ENCODE results near the gene HS3ST4.
"Not testable (repeated sequence)": the region's sequence is repeated elsewhere in the genome, so short reads cannot be mapped to it uniquely, and the experiment has no call there.

The HS3ST4 gene

DNA sequence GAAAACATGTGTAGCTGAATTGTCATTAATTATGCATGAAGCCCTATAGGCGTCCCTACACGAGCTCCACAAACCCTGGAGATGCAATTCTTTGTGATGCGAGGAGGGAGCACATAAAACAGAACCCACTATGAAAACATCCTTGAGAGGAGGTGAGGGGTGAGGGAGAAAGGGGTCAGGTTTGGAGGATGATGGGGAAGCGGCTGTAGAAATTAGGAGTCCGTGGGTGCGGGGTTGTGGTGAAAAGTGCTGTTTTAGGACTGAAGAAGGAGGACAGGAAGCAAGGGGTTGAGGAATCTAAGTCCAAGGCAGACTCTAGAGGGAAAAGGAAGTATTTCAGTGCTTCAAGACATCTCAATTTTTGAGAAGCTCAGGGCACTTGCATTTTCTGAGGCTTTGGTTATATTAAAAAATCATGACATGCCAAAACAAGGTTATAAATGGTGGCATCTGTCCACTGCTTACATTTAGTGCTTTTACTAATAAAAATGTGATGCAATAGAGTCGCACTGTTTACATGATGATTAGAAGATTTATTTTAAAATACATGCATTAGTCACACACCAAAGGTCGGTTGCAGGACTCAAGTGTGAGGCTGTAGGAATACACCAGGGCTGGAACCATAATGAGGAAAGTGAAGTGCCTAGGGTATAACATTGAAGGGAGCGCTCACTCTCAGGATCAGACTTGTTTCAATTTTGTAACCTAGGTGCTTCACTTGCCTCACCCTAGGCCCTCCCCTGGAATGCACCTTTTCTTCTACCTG, 379.5 kb downstream of the HS3ST4 start:
- Mint-ChIP-seq H3K4me1 (no peaks in the 10 kb centered on the region), H3K4me3 (no peak overlapping the region)

DNA sequence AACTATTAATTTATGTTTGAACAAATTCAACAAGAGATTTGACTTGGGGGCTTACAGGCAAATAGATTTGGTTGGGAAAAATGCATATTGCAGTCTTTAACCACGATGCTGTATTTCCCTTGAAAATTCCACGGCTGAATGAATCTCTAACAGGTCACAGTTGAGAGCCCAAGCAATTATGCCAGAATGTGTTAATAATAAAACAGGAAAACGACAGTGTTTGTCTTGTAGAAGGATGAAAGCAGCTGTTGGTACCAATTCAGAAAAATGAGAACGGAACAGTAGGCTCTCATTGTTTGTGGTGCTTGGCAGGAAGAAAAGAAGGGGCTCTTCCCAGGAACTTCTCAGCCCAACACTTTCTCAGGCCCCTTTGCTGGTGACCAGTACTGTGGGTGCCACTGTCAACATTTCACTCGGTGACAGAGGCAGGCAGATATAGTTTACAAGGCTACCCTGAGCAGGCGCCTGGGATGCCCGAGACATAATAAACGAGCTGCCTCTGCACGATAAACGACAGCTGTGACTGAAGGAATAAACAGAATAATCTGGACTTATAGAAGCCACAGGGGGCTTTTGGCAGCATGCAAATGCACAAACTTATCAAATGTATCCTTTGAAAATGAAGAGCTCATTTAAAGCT, 387.1 kb downstream of the HS3ST4 start:
- H3K4me1 Mint-ChIP-seq: no peaks in the 10 kb centered on the region
- no peak overlapping the region for H3K27ac Mint-ChIP-seq
- H3K27me3 Mint-ChIP-seq: peaks cover 2% of the 10 kb centered on the region
- H3K9me3 Mint-ChIP-seq: no peaks in the 10 kb centered on the region
- no peak for DNase-seq
- H3K36me3 Mint-ChIP-seq (ENCODE audit: low read depth): no peaks in the 10 kb centered on the region
- no peak for ATAC-seq
- no peak overlapping the region for H3K4me3 Mint-ChIP-seq

More for the DNA sequence above, 379.5 kb downstream of the HS3ST4 start:
- H3K27me3 Mint-ChIP-seq: no peaks in the 10 kb centered on the region
- ATAC-seq: no peak
- no peaks in the 10 kb centered on the region for H3K9me3 Mint-ChIP-seq
- no peak overlapping the region for H3K27ac Mint-ChIP-seq
- no peaks in the 10 kb centered on the region for H3K36me3 Mint-ChIP-seq (ENCODE audit: low read depth)
- no peak for DNase-seq

DNA sequence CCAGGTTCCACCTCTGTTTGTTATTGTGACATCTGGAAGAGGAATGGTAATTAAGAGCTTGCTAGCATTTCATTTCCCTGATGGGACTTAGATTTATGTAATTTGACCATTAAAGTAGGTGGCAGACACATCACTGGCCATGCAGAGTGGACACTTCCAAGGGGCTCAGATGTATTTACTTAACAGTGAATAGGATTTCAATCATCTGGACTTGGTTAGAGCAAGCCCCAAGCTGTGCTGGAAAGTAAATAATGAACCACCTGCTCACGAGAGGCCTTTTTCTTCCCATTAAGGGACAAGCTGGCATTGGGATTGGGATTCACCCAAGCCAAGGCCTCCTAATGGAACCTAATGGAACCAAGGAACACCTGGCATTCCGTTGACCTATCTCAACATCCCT, 395.3 kb downstream of the HS3ST4 start:
- Mint-ChIP-seq H3K9me3 (no peaks in the 10 kb centered on the region), H3K27ac (no peak overlapping the region), H3K4me3 (no peak overlapping the region), H3K27me3 (no peaks in the 10 kb centered on the region), H3K36me3 (ENCODE audit: low read depth) (no peaks in the 10 kb centered on the region), H3K4me1 (no peaks in the 10 kb centered on the region)
- no peak for DNase-seq
- ATAC-seq: no peak

DNA sequence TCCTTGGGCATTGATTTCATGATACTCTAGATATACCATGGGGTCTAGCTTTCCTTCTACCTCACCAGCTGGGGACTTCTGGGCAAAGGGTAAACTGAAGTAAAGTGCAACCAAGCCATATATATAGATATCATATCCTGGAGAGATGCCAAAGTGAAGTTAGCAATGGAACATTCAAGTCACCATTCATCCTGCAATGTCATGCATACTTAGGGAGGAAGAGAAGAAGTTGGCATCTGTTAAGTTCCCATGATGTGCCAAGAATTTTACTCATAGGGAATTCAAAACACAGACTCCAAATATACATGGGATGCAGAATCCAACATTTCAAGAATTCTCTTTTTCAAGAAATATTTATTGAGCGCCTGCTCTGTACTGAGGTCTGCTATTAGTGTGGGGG, 399.8 kb downstream of the HS3ST4 start:
- no peak overlapping the region for H3K4me3 Mint-ChIP-seq
- ATAC-seq (no peak), DNase-seq (no peak)
- peaks cover 5% of the 10 kb centered on the region for H3K9me3 Mint-ChIP-seq
- H3K27me3 Mint-ChIP-seq: peaks cover 3% of the 10 kb centered on the region
- H3K36me3 Mint-ChIP-seq (ENCODE audit: low read depth): no peaks in the 10 kb centered on the region
- H3K27ac Mint-ChIP-seq: no peak overlapping the region
- no peaks in the 10 kb centered on the region for H3K4me1 Mint-ChIP-seq

DNA sequence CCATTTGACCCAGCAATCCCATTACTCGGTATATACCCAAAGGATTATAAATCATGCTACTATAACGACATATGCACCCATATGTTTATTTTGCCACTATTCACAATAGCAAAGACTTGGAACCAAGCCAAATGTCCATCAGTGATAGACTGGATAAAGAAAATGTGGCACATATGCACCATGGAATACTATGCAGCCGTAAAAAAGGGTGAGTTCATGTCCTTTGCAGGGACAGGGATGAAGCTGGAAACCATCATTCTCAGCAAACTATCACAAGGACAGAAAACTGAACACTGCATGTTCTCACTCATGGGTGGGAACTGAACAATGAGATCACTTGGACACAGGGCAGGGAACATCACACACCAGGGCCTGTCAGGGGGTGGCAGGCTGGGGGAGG, 406.4 kb downstream of the HS3ST4 start:
- H3K27me3 Mint-ChIP-seq; H3K27ac Mint-ChIP-seq; H3K4me1 Mint-ChIP-seq; H3K4me3 Mint-ChIP-seq; H3K36me3 Mint-ChIP-seq (ENCODE audit: low read depth); DNase-seq; ATAC-seq; H3K9me3 Mint-ChIP-seq: not testable (repeated sequence)

DNA sequence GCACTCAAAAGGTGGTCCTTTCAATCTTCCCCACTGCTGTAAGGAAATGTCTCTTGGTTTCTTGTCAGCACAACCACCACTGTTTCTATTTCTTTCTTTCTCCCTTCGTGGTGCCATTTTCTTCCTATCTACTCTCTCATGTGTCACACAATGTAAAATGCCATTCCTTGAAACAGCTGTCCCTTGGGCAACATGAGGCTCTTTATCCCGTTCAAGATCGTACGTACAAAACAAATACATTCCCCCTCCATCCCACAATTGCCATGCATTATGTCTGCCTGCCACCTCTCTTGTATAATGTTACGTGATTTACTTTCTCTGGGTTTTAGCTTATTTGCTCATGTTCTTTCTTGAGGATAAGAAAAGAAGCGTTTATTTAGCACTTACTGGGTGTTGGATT, 410.6 kb downstream of the HS3ST4 start:
- DNase-seq (no peak), ATAC-seq (no peak)
- Mint-ChIP-seq H3K27ac (no peak overlapping the region), H3K9me3 (peaks cover 2% of the 10 kb centered on the region), H3K4me1 (no peaks in the 10 kb centered on the region), H3K27me3 (peaks cover 2% of the 10 kb centered on the region), H3K36me3 (ENCODE audit: low read depth) (no peaks in the 10 kb centered on the region), H3K4me3 (no peak overlapping the region)

DNA sequence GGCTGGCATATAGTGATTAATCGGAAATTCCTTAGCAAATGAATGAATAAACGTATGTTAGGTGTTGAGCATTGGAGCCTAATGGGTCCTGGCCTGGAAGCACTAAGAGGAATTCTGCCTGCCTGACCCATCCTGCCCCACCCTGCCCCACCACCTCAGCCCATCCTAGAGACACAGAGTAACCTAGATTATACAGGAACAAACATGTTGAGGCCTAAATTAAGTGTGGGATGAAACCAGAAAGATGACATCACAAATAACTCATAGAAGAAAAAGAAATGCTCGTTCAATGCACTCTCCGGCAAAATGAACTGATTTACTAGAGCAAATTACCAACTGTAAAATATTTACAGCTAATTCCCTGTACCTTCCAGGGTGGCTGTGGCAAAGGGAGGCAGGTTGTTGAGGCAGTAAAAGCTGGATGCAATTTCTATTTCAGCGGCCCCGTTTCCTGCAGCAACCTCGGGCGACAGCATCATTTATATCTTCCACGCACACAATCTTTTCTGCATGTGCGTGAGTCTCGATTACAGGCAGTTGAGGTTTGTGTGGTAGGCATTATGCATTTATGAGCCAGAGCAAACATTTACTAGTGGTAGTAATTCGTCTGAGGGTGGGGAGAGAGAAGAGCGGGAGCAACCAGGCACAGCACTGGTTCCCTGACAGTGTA, 417.2 kb downstream of the HS3ST4 start:
- ATAC-seq (no peak), DNase-seq (no peak)
- Mint-ChIP-seq H3K4me1 (no peaks in the 10 kb centered on the region), H3K9me3 (no peaks in the 10 kb centered on the region), H3K4me3 (no peak overlapping the region), H3K27ac (no peak overlapping the region), H3K36me3 (ENCODE audit: low read depth) (no peaks in the 10 kb centered on the region), H3K27me3 (peaks cover 6% of the 10 kb centered on the region)

DNA sequence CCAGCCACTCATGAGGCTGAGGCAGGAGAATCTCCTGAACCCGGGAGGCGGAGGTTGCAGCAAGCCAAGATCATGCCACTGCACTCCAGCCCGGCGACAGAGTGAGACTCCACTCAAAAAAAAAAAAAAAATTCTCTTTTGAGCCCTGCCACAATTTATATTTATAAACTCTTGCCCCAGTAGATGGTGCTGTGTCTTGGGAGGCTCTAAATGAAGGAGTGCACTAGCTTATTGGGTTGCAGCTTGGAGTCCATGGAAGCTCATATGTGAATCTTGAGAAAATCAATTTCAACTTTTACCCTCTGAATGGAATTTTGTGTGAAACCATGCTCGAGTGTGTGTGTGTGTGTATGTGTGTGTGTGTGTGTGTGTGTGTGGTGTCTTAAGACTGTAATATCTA, 420.1 kb downstream of the HS3ST4 start:
- ATAC-seq (no peak), DNase-seq (no peak)
- H3K36me3 Mint-ChIP-seq (ENCODE audit: low read depth): no peaks in the 10 kb centered on the region
- H3K9me3 Mint-ChIP-seq: no peaks in the 10 kb centered on the region
- no peak overlapping the region for H3K4me3 Mint-ChIP-seq
- peaks cover 4% of the 10 kb centered on the region for H3K27me3 Mint-ChIP-seq
- H3K27ac Mint-ChIP-seq: no peak overlapping the region
- no peaks in the 10 kb centered on the region for H3K4me1 Mint-ChIP-seq

DNA sequence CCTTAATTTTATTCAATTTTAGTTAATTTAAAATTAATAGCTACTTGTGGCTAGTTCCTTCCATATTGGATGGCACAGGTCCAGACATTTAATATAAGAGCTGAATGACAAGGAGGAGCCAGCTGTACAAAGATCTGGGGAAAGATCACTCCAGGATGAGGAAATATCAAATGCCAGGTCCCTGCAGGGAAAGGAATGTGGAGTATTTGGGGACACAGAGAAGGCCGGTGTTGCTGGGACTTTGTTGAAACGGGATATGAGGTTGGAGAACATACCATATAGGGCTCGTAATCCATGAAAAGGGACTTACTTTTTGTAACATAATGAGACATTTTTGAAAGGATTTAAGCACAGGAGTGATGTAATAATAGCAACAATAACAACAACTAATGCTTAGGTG, 426.8 kb downstream of the HS3ST4 start:
- H3K4me3 Mint-ChIP-seq: no peak overlapping the region
- no peak for DNase-seq
- H3K27me3 Mint-ChIP-seq: peaks cover 2% of the 10 kb centered on the region
- H3K27ac Mint-ChIP-seq: no peak overlapping the region
- no peaks in the 10 kb centered on the region for H3K36me3 Mint-ChIP-seq (ENCODE audit: low read depth)
- no peaks in the 10 kb centered on the region for H3K9me3 Mint-ChIP-seq
- H3K4me1 Mint-ChIP-seq: no peaks in the 10 kb centered on the region
- ATAC-seq: no peak

DNA sequence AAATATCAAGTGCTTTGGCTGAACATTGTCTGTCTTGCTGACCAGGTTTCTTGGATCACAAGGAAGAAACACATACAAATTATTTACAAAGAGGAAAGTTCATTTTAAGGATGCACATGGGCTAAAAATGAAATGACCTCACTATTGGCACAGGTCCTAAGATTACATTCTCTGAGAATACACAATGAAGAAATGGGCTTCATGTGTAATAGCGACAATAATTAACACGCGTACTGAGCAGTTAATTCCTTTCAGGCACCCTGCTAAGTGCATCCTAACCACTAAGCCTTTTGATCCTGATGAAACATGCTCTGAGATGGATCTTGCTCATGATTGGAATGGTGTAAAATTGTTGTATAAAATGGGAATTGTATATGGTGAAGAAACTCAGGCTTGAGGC, 429.0 kb downstream of the HS3ST4 start:
- Mint-ChIP-seq H3K27ac (no peak overlapping the region), H3K27me3 (peaks cover 2% of the 10 kb centered on the region)

DNA sequence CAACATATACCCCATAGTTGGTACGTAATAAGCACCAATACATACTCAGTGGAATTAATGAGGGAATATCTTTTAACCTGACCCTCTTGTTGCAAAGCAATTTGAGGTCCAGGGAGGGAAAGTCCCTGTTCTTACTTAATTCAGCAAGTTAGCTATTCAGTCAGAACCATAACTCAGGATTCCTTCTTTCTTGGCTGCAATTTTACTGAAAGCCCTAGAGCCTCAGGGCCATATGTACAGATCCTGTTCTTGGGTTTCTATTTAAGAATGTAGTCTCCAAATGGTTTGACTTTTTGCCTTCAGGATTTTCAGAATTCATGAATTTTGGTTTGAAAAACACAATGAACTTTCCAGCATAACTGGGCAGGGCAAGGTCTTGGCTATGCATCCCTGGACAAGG, 436.5 kb downstream of the HS3ST4 start:
- Mint-ChIP-seq H3K27ac (no peak overlapping the region), H3K4me1 (no peaks in the 10 kb centered on the region), H3K9me3 (no peaks in the 10 kb centered on the region), H3K36me3 (ENCODE audit: low read depth) (no peaks in the 10 kb centered on the region), H3K4me3 (no peak overlapping the region), H3K27me3 (peaks cover 7% of the 10 kb centered on the region)
- ATAC-seq: no peak
- no peak for DNase-seq

More for the DNA sequence above, 429.0 kb downstream of the HS3ST4 start:
- Mint-ChIP-seq H3K36me3 (ENCODE audit: low read depth) (no peaks in the 10 kb centered on the region), H3K4me3 (no peak overlapping the region), H3K4me1 (no peaks in the 10 kb centered on the region), H3K9me3 (no peaks in the 10 kb centered on the region)
- ATAC-seq (no peak), DNase-seq (no peak)

DNA sequence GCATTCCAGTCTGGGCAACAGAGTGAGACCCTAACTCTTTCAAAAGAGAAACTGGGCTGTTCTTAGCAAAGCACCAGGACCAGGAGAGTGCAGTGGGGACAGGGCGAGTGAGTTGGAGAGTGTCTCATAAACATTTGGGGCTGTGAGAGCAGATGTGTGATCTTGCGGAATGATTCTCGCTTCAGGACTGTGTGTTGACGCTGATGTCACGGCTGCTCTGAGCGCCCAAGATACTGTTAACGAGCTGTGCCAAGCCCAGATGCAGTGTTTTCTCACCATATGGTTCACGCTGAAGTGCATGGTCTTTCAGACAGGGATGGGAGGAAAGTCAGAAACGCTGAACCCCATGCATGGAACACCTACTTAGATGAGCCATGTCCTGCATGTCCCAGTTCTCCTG, 438.2 kb downstream of the HS3ST4 start:
- H3K36me3 Mint-ChIP-seq (ENCODE audit: low read depth): no peaks in the 10 kb centered on the region
- no peak for ATAC-seq
- peaks cover 7% of the 10 kb centered on the region for H3K27me3 Mint-ChIP-seq
- no peaks in the 10 kb centered on the region for H3K4me1 Mint-ChIP-seq
- H3K4me3 Mint-ChIP-seq: no peak overlapping the region
- H3K27ac Mint-ChIP-seq: no peak overlapping the region
- DNase-seq: no peak
- no peaks in the 10 kb centered on the region for H3K9me3 Mint-ChIP-seq

DNA sequence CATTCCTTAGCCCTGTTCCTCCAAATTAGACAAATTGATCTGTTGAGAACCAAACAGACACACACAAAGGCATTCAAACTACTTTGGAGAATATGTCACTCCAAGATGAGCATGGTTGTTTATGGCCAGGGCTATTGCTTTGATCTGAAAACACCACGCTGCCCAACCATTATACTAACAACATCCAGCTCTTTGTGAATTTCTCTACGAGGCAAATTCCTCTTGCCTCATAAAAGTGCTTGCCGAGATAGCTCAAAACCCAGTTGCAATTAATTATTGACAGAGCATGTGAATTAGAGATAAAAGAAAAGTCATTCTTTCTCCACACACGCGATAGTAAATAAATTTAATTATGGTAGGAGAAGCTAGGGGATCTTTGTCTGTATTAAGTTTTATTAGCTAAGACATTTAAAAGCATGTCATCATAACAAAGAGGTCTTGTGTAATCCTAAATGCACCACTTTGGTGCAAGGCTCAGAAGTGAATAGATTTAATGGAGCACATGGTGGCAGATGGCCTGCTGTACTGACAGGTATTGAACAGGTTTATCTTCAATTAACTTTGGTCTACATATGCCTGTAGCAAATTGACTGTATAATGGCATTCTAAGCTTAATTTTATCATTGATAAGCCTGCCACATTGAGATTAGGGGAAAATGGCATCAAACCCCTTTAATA, 441.8 kb downstream of the HS3ST4 start:
- no peaks in the 10 kb centered on the region for H3K9me3 Mint-ChIP-seq
- ATAC-seq: no peak
- no peaks in the 10 kb centered on the region for H3K4me1 Mint-ChIP-seq
- H3K27me3 Mint-ChIP-seq: peaks cover 2% of the 10 kb centered on the region
- H3K36me3 Mint-ChIP-seq (ENCODE audit: low read depth): no peaks in the 10 kb centered on the region
- no peak overlapping the region for H3K27ac Mint-ChIP-seq
- no peak overlapping the region for H3K4me3 Mint-ChIP-seq
- DNase-seq: no peak

DNA sequence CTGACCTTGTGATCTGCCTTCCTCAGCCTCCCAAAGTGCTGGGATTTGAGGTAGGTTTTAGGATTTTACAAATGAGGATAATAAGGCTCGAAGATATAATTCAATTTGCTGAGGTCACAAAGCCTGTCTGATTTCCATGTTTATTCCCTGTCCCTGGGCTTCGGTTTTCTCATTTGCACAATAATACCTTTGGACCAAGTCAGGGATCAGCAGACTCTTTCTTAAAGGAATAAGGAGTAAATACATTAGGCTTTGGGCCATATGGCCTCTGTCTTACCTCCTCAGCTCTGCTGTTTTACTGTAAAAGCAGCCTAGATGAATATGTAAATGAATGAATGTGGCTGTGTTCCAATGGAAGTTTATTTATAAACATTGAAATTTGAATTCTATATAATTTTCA, 442.8 kb downstream of the HS3ST4 start:
- no peaks in the 10 kb centered on the region for H3K27me3 Mint-ChIP-seq
- no peaks in the 10 kb centered on the region for H3K9me3 Mint-ChIP-seq

DNA sequence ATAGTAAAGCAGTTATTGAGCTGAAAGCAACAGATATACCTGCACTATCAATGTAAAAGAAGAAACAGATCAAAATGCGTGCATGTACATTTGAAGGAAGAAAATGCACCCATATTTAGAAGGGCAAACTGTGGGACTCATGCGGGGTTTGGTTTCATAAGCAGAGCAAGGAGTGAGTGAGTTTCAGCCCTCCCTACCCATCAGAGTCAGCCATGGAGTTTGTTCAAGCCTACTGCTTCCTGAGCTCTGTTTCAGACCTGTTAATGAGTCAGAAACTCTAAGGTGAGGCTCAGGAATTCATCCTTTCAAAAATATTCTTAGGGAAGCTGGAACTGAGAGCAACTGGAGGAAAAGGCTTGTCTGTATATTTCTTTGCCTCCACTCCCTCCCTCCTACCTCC, 446.2 kb downstream of the HS3ST4 start:
- Mint-ChIP-seq H3K27ac (no peak overlapping the region), H3K36me3 (ENCODE audit: low read depth) (no peaks in the 10 kb centered on the region), H3K27me3 (no peaks in the 10 kb centered on the region), H3K4me1 (no peaks in the 10 kb centered on the region), H3K9me3 (no peaks in the 10 kb centered on the region), H3K4me3 (no peak overlapping the region)
- ATAC-seq (no peak), DNase-seq (no peak)

More for the DNA sequence above, 442.8 kb downstream of the HS3ST4 start:
- ATAC-seq (no peak), DNase-seq (no peak)
- Mint-ChIP-seq H3K27ac (no peak overlapping the region), H3K4me3 (no peak overlapping the region), H3K36me3 (ENCODE audit: low read depth) (no peaks in the 10 kb centered on the region), H3K4me1 (no peaks in the 10 kb centered on the region)
